ENCODE results near the gene AKNA.

DNA sequence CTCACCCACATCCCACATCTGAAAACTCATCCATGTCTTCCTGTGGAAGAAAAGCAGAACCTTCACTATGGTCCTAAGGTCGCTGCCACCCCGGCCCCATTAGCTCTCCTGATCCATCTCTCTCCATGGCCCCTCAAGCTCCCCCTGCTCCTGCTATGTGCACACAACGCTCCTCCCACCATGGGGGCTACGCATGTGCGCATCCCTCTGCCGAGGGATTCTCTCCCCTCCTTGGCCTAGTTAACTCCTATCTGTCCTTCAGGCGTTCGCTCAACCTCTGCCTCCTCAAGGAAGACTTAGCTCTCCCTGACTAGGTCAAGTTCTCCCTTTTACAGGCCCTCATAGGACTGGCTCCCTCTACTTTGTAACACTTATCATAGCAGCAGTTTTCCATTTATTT, 9.8 kb downstream of the AKNA start:
- TF ChIP-seq, protein P1, sequence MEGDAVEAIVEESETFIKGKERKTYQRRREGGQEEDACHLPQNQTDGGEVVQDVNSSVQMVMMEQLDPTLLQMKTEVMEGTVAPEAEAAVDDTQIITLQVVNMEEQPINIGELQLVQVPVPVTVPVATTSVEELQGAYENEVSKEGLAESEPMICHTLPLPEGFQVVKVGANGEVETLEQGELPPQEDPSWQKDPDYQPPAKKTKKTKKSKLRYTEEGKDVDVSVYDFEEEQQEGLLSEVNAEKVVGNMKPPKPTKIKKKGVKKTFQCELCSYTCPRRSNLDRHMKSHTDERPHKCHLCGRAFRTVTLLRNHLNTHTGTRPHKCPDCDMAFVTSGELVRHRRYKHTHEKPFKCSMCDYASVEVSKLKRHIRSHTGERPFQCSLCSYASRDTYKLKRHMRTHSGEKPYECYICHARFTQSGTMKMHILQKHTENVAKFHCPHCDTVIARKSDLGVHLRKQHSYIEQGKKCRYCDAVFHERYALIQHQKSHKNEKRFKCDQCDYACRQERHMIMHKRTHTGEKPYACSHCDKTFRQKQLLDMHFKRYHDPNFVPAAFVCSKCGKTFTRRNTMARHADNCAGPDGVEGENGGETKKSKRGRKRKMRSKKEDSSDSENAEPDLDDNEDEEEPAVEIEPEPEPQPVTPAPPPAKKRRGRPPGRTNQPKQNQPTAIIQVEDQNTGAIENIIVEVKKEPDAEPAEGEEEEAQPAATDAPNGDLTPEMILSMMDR (IDR thresholded peaks at IDR 0.05 in 2 of 3, conservative IDR thresholded peaks at IDR 0.05 in 1 of 3; ENCODE audit: borderline replicate concordance in 1 of 3, insufficient read depth in 1 of 3, low read depth in 2 of 3, low read length in 2 of 3): no peak
- TF ChIP-seq POLR2AphosphoS5 (IDR thresholded peaks at IDR 0.05; ENCODE audit: low read depth, low read length) (no peak), SRF (IDR thresholded peaks at IDR 0.05; ENCODE audit: low read depth) (no peak), RAD21 (IDR thresholded peaks at IDR 0.05; ENCODE audit: low read depth) (no peak), EZH2 (IDR thresholded peaks at IDR 0.05) (no peak), POLR2A (IDR thresholded peaks at IDR 0.05; ENCODE audit: borderline replicate concordance, extremely low read depth, insufficient read depth, insufficient read length) (no peak), JUND (IDR thresholded peaks at IDR 0.05) (no peak), TCF7L2 (IDR thresholded peaks at IDR 0.05; ENCODE audit: borderline replicate concordance, extremely low read depth, insufficient read depth, insufficient read length) (no peak), ZNF274 (IDR thresholded peaks at IDR 0.05; ENCODE audit: low read depth, low read length) (no peak), SIN3A (IDR thresholded peaks at IDR 0.05; ENCODE audit: low read depth) (no peak)
- TF ChIP-seq, protein P2, sequence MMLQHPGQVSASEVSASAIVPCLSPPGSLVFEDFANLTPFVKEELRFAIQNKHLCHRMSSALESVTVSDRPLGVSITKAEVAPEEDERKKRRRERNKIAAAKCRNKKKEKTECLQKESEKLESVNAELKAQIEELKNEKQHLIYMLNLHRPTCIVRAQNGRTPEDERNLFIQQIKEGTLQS (IDR thresholded peaks at IDR 0.05): no peak
